MM.1S (cell line): ENCODE data around the gene GALNT7.

ENCODE experiments used
- DNase-seq: peaks from one replicate; pipeline ENCODE4 v3.0.0-alpha.2; 2015
- H2AFZ ChIP-seq: fragments of 300-600 bp; sonication (generic); 2 replicates; pipeline ENCODE4 v1.6.0; 2016; ENCODE audit warnings: antibody characterized with exemption, low read length
- H3F3A ChIP-seq: fragments of 300-600 bp; sonication (generic); 2 replicates; pipeline ENCODE4 v1.6.1; 2016; ENCODE audit warnings: mild to moderate bottlenecking, antibody characterized with exemption, low read length, moderate library complexity, mixed read lengths; ENCODE audit not compliant: insufficient read depth
- H3K27ac ChIP-seq: fragments of 300-600 bp; sonication (generic); 2 replicates; pipeline ENCODE4 v1.5.1; 2016; ENCODE audit warnings: mild to moderate bottlenecking, low read length
- H3K27me3 ChIP-seq: fragments of 300-600 bp; sonication (generic); replicated peaks from 2 replicates; pipeline ENCODE4 v1.6.0; 2016; ENCODE audit warnings: low read length; ENCODE audit not compliant: insufficient read depth
- H3K36me3 ChIP-seq: fragments of 300-600 bp; sonication (generic); replicated peaks from 2 replicates; pipeline ENCODE4 v1.6.1; 2016; ENCODE audit warnings: mild to moderate bottlenecking, low read length, mixed read lengths; ENCODE audit not compliant: insufficient read depth
- H3K4me1 ChIP-seq: fragments of 300-600 bp; sonication (generic); 2 replicates; pipeline ENCODE4 v1.6.1; 2016; ENCODE audit warnings: low read length, mixed read lengths
- H3K4me2 ChIP-seq: fragments of 300-600 bp; sonication (generic); 2 replicates; pipeline ENCODE4 v1.6.0; 2016; ENCODE audit warnings: low read depth, low read length
- H3K4me3 ChIP-seq: fragments of 300-600 bp; sonication (generic); 2 replicates; pipeline ENCODE4 v1.5.1; 2016; ENCODE audit warnings: low read length, mixed read lengths
- H3K79me2 ChIP-seq: fragments of 300-600 bp; sonication (generic); 2 replicates; pipeline ENCODE4 v1.6.1; 2016; ENCODE audit warnings: mixed run types, low read length, mixed read lengths
- H3K9ac ChIP-seq: fragments of 300-600 bp; sonication (generic); 2 replicates; pipeline ENCODE4 v1.6.1; 2016; ENCODE audit warnings: low read length, mixed read lengths
- H3K9me2 ChIP-seq: fragments of 300-600 bp; sonication (generic); replicated peaks from 2 replicates; pipeline ENCODE4 v1.6.1; 2016; ENCODE audit warnings: mild to moderate bottlenecking, low read length, mixed read lengths; ENCODE audit not compliant: insufficient read depth
- H3K9me3 ChIP-seq: fragments of 300-600 bp; sonication (generic); replicated peaks from 2 replicates; pipeline ENCODE4 v1.6.1; 2016; ENCODE audit warnings: mild to moderate bottlenecking, low read length, mixed read lengths; ENCODE audit not compliant: insufficient read depth
- H4K20me1 ChIP-seq: fragments of 300-600 bp; sonication (generic); 2 replicates; pipeline ENCODE4 v1.6.1; 2016; ENCODE audit warnings: mild to moderate bottlenecking, low read length, moderate library complexity, mixed read lengths; ENCODE audit not compliant: insufficient read depth
- CTCF ChIP-seq: fragments of 300-600 bp; sonication (generic); IDR thresholded peaks from 2 replicates; pipeline ENCODE4 v1.5.1; 2016; ENCODE audit warnings: antibody characterized with exemption, low read length, mixed read lengths
- EZH2 ChIP-seq: fragments of 300-600 bp; sonication (generic); optimal IDR thresholded peaks from 2 replicates; pipeline ENCODE3; 2017; ENCODE audit warnings: low read depth, mild to moderate bottlenecking, antibody characterized with exemption, low read length, mixed read lengths
- EZH2phosphoT487 ChIP-seq: fragments of 300-600 bp; sonication (generic); IDR thresholded peaks from 2 replicates; pipeline ENCODE4 v1.6.1; 2018; ENCODE audit warnings: antibody characterized with exemption, low read length

The GALNT7 gene

GRCh38 chr4:173124209-173124865 lies 44.3 kb upstream of the GALNT7 start:
- Histone ChIP-seq H3K4me3 (no peak overlapping the region), H4K20me1 (no peaks in the 10 kb centered on the region), H3F3A (peaks cover 7% of the 10 kb centered on the region; the same call in 1 of the 2 replicates), H3K27me3 (no peaks in the 10 kb centered on the region), H3K36me3 (no peaks in the 10 kb centered on the region), H3K9ac (no peak overlapping the region), H3K9me3 (no peaks in the 10 kb centered on the region), H3K9me2 (no peaks in the 10 kb centered on the region), H2AFZ (no peak overlapping the region), H3K27ac (no peak overlapping the region), H3K4me1 (peaks cover 12% of the 10 kb centered on the region), H3K4me2 (no peak overlapping the region), H3K79me2 (no peaks in the 10 kb centered on the region)
- TF ChIP-seq EZH2 (no peak), CTCF (no peak), EZH2phosphoT487 (no peak)
- DNase-seq = no peak

GRCh38 chr4:173125216-173125812 lies 43.3 kb upstream of the GALNT7 start:
- H3K79me2 ChIP-seq = no peaks in the 10 kb centered on the region
- no peak overlapping the region for H3K4me3 ChIP-seq
- no peaks in the 10 kb centered on the region for H3K9me2 ChIP-seq
- no peaks in the 10 kb centered on the region for H3K9me3 ChIP-seq
- H3K36me3 ChIP-seq = no peaks in the 10 kb centered on the region
- TF ChIP-seq EZH2 = no peak
- no peak for TF ChIP-seq CTCF
- no peak for TF ChIP-seq EZH2phosphoT487
- H3K27me3 ChIP-seq = no peaks in the 10 kb centered on the region
- no peak overlapping the region for H2AFZ ChIP-seq
- no peak overlapping the region for H3K27ac ChIP-seq
- H3F3A ChIP-seq = peaks cover 7% of the 10 kb centered on the region; the same call in 1 of the 2 replicates
- H4K20me1 ChIP-seq = no peaks in the 10 kb centered on the region
- peaks cover 10% of the 10 kb centered on the region for H3K4me1 ChIP-seq
- H3K4me2 ChIP-seq = no peak overlapping the region
- no peak for DNase-seq
- no peak overlapping the region for H3K9ac ChIP-seq

GRCh38 chr4:173128199-173128890 lies 40.3 kb upstream of the GALNT7 start:
- Histone ChIP-seq H2AFZ (no peak overlapping the region), H3F3A (no peaks in the 10 kb centered on the region; the same call in 1 of the 2 replicates), H3K4me2 (no peak overlapping the region), H3K27ac (no peak overlapping the region), H4K20me1 (no peaks in the 10 kb centered on the region), H3K9me3 (no peaks in the 10 kb centered on the region), H3K9me2 (no peaks in the 10 kb centered on the region), H3K9ac (no peak overlapping the region), H3K36me3 (no peaks in the 10 kb centered on the region), H3K4me1 (peaks cover 13% of the 10 kb centered on the region), H3K4me3 (no peak overlapping the region), H3K27me3 (no peaks in the 10 kb centered on the region), H3K79me2 (no peaks in the 10 kb centered on the region)
- no peak for DNase-seq
- TF ChIP-seq CTCF (no peak), EZH2phosphoT487 (no peak), EZH2 (no peak)
